ENCODE measurements around the gene PTGIS.

The PTGIS gene

DNA sequence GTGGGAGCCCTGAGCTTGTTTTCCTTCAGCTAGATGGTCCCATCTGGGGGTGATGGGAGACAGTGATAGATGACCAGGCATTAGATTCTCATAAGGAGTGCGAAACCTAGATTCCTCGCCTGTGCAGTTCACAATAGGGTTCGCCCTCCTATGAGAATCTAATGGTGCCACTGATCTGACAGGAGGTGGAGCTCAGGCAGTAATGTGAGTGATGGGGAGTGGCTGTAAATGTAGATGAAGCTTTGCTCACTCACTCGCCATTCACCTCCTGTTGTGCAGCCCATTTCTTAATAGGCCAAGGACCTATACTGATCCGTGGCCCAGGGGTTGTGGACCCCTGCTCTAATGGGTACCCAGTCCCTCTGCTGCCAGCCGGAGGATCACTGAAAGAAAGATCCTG, 64.8 kb downstream of the PTGIS start:
- Histone ChIP-seq H3K4me1 (ENCODE audit: insufficient read depth, low read length) (no peaks in the 10 kb centered on the region), H3K9me3 (ENCODE audit: control insufficient read depth, insufficient read depth, low read length) (no peaks in the 10 kb centered on the region), H3K36me3 (ENCODE audit: insufficient read depth, low read length) (no peaks in the 10 kb centered on the region), H3K9ac (ENCODE audit: low read depth, low read length) (no peak overlapping the region)

DNA sequence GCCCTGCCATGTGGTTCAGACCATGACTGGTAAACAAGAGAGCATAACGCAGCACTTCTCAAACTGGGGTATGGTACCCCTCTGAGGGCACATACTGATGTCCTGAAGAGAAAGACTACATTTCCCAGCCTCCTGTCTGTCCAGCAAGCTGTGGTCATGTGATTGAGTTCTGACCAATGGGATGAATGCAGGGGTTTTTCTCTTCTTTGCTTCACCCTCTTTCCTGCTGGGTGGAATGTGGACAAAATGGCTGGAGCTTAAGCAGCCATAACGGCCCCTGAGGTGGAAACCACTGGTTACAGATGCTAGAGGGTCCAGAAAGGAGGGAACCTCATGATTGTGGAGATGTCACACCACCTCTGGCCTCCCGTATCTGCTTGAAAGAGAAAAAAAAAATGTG, 66.0 kb downstream of the PTGIS start:
- Histone ChIP-seq H3K9me3 (ENCODE audit: control insufficient read depth, insufficient read depth, low read length) (no peaks in the 10 kb centered on the region), H3K9ac (ENCODE audit: low read depth, low read length) (no peak overlapping the region), H3K4me1 (ENCODE audit: insufficient read depth, low read length) (no peaks in the 10 kb centered on the region), H3K36me3 (ENCODE audit: insufficient read depth, low read length) (no peaks in the 10 kb centered on the region)

DNA sequence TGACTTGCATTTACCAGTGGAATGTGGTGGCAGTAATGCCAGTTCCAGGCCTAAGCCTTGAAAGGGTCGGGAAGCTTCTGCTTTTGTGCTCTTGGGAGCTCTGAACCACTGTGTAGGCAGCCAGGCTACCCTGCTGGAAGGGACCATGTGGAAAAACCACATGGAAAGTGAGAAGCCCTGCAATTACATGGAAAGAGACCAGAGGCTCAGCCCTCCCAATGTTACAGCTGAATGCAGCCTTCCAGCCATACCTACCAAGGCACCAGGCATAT, 70.6 kb downstream of the PTGIS start:
- Histone ChIP-seq H3K9me3 (ENCODE audit: control insufficient read depth, insufficient read depth, low read length) (no peaks in the 10 kb centered on the region), H3K36me3 (ENCODE audit: insufficient read depth, low read length) (no peaks in the 10 kb centered on the region), H3K4me1 (ENCODE audit: insufficient read depth, low read length) (peaks cover 5% of the 10 kb centered on the region; the same call in 1 of the 2 replicates), H3K9ac (ENCODE audit: low read depth, low read length) (no peak overlapping the region)

DNA sequence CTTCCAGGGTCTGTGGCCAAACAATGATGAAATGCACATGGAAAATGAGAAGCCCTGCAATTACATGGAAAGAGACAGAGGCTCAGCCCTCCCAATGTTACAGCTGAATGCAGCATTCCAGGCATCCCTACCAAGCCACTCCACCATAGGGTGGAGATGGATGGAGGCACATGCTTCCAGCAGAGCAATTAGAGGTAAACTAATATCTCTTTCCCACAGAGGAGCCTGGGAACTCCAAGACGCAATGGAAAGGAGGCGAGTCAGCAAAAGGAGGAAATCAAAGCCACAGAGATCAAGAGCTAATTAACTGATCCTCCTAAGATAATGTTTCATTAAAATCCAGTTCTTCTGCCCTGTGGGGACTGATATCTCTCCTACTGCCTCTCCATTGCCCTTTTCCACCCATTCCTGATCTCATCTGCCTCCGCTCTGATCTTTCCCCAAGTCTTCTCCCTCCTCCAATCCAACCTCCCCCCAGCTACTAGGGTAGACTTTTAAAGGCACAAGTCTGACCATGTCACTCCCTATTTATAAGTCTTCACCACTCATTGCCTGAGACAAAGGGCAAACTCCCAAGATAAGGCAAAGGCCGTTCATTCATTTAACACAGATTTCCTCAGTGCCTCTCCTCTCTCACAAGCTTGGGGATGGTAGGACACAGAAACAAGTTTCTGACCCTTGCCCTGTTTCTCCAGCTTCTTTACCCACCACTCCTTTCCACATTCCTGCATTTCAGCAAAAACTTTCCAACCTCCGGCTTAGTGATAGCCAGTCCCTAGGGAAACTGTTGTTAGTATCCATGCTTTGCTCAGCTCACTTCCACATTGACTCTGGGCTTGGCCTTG, 71.2 kb downstream of the PTGIS start:
- Histone ChIP-seq H3K36me3 (ENCODE audit: insufficient read depth, low read length) (no peaks in the 10 kb centered on the region), H3K9ac (ENCODE audit: low read depth, low read length) (no peak overlapping the region), H3K4me1 (ENCODE audit: insufficient read depth, low read length) (peaks cover 5% of the 10 kb centered on the region; the same call in 1 of the 2 replicates), H3K9me3 (ENCODE audit: control insufficient read depth, insufficient read depth, low read length) (no peaks in the 10 kb centered on the region)

DNA sequence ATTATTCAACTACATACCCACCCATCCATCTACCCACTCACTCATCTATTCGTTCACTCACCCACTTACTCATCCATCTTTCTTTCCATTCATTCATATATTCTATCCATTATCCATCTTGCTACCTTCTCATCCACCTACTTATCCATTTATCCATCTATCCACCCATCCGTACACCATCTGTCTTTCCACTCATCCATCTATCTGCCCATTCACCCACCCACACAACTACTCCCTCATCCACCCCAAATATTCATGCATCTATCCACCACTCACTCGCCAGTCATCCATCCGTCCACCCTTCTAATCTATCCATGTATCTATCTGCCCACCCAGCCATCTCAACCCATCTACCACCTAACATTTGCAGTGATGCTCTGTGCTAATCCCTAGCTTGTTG, 71.9 kb downstream of the PTGIS start:
- H3K9ac ChIP-seq (ENCODE audit: low read depth, low read length), result no peak overlapping the region
- H3K9me3 ChIP-seq (ENCODE audit: control insufficient read depth, insufficient read depth, low read length), result no peaks in the 10 kb centered on the region
- H3K36me3 ChIP-seq (ENCODE audit: insufficient read depth, low read length), result no peaks in the 10 kb centered on the region
- peaks cover 5% of the 10 kb centered on the region; the same call in 1 of the 2 replicates for H3K4me1 ChIP-seq (ENCODE audit: insufficient read depth, low read length)

DNA sequence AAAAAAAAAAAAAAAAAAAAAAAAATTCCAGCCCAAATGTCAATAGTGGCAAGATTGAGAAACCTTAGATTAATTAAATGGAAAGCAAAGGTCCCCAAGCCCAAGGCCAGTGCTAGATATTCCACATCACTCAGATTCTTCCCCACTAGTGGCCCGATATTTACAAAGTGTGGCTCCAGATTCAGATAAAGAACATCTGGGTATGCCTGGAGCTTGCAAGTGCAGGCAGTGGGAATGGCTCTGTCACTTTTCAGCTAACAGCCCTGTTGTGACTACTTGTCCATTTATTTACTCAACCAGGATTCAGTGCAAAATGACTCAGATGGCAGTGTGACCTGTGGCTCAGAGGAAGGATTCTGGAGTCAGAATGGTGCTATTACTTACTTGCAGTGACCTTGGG, 77.2 kb downstream of the PTGIS start:
- Histone ChIP-seq H3K36me3 (ENCODE audit: insufficient read depth, low read length) (no peaks in the 10 kb centered on the region; the same call in 1 of the 2 replicates), H3K9ac (ENCODE audit: low read depth, low read length) (no peak overlapping the region), H3K9me3 (ENCODE audit: control insufficient read depth, insufficient read depth, low read length) (no peaks in the 10 kb centered on the region; the same call in 1 of the 2 replicates), H3K4me1 (ENCODE audit: insufficient read depth, low read length) (no peaks in the 10 kb centered on the region)

DNA sequence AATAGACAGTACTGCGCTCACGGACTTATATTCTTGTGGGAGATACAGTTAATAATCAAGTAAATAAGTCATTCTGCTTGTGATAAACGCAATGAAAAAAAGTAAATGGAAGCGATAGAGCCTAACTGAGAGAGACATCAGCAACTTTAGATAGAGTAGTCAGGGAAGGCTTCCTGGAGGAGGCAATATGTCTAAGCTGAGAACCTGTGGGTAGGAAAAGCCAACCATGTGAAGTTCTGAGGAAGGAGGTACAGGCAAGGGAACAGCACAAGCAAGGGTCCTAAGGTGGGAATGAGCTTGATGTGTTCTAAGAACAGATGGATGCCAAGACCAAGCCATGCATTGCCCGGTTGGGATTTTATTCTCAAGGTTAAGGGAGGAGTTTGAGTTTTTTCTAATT, 78.2 kb downstream of the PTGIS start:
- H3K9me3 ChIP-seq (ENCODE audit: control insufficient read depth, insufficient read depth, low read length), result no peaks in the 10 kb centered on the region; the same call in 1 of the 2 replicates
- no peaks in the 10 kb centered on the region for H3K4me1 ChIP-seq (ENCODE audit: insufficient read depth, low read length)
- H3K9ac ChIP-seq (ENCODE audit: low read depth, low read length), result no peak overlapping the region
- H3K36me3 ChIP-seq (ENCODE audit: insufficient read depth, low read length), result no peaks in the 10 kb centered on the region; the same call in 1 of the 2 replicates

DNA sequence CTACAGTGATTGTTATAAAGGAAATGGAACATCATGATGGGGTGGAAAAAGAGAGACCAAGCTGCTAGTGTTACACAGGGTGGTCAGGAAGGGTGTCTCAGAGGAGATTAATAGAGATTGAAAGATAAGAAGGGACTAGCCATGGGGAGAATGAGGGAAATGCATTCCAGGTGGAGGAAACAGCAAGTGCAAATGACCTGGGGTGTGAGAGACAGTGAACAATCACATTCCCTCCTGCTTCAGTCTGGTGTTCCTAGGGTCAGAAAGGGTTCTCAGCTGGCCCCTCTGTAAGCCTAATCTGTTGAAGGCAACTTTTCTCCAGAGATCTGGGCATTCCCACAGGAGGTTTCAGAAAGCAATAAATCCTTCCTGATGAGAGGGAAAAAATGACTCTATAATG, 81.9 kb downstream of the PTGIS start:
- H3K9ac ChIP-seq (ENCODE audit: low read depth, low read length), result no peak overlapping the region

DNA sequence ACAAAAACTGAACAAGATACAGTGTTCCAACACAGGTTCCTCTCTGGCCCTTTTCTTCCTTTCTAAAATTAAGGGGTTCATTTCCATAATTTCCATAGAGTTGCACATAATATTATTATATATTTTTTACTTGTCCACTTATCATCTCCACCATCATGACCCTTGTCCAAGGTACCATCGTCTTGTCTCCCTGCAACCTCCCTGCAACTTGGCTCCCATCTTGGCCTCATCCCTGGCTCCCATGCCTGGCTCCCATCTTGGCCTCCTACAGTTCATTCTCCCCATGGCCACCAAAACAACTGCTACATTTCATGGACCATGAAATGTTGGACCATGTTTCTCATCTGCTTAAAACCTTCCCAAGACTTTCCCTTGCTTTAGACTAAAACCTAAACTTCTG, 82.4 kb downstream of the PTGIS start:
- no peaks in the 10 kb centered on the region; the same call in 1 of the 2 replicates for H3K9me3 ChIP-seq (ENCODE audit: control insufficient read depth, insufficient read depth, low read length)
- no peaks in the 10 kb centered on the region; the same call in 1 of the 2 replicates for H3K36me3 ChIP-seq (ENCODE audit: insufficient read depth, low read length)
- H3K9ac ChIP-seq (ENCODE audit: low read depth, low read length), result no peak overlapping the region
- H3K4me1 ChIP-seq (ENCODE audit: insufficient read depth, low read length), result no peaks in the 10 kb centered on the region

More for the DNA sequence above, 81.9 kb downstream of the PTGIS start:
- Histone ChIP-seq H3K4me1 (ENCODE audit: insufficient read depth, low read length) (no peaks in the 10 kb centered on the region), H3K36me3 (ENCODE audit: insufficient read depth, low read length) (no peaks in the 10 kb centered on the region; the same call in 1 of the 2 replicates), H3K9me3 (ENCODE audit: control insufficient read depth, insufficient read depth, low read length) (no peaks in the 10 kb centered on the region; the same call in 1 of the 2 replicates)

DNA sequence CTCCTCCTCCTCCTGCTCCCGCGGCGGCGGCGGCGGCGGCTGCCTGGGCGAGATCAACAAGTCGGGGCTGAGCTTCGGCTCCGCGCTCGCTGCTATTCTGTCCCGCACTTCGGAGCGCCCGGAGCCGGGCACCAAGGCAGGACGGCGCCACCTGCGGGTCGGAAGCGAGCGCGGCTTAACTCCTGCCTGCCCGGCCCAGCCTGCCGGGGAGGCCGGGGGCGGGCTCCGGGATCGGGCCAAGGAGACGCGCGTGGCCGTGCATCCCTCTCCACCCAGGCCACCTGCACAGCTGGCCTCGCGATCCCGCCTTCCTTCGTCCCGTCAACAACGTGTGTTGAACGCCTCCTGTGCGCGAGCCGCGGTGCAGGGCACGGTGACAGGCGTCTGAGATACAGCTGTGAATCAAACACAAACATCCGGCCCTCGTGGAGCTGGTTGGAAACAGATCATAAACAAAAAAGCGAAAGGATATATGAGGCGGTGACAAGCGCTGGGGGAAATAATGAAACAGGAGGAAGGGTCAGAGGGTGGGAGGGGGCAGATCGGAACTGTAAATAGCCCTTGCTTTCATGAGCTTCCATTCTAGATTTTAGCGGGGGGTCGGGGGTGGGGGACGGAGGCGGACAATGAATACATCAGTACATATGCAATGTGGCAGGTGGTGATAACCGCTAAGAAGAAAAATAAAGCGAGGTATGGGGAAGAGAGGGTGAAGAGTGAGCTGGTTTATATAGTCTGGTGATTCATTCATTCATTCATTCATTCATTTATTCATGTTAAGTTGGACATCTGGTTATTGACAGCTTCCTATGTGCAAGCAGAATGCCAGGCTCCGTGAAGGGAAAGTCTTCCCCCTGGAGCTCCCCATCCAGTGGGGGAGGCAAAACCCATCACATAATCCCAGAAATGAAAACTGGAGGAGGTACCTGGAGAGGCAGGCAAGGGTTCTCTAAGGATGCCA, 83.5 kb downstream of the PTGIS start:
- Histone ChIP-seq H3K9ac (ENCODE audit: low read depth, low read length) (peak overlapping the region; percentile 49; the same call in 1 of the 2 replicates), H3K9me3 (ENCODE audit: control insufficient read depth, insufficient read depth, low read length) (no peaks in the 10 kb centered on the region; the same call in 1 of the 2 replicates), H3K36me3 (ENCODE audit: insufficient read depth, low read length) (no peaks in the 10 kb centered on the region), H3K4me1 (ENCODE audit: insufficient read depth, low read length) (no peaks in the 10 kb centered on the region)

DNA sequence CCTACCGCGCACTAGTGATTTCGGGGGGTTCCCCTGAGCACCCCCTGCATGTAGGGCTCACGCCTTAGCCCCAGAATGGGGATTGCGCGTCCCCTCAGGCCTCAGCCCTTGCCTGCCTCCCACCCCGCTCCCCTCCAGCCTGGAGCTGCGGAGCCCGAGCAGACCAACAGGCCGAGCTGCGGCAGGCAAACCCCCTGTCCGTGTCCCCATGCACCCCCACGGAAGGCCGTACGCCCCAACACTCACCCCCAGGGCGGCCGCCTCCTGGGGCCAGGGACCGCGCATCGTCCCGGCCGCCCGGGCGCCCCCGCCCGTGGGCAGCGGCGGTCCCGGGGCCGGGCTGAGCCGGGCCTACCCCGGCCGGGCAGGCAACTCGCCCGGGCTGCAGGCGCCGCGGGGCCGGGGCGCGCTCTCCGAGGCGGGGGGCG, 84.2 kb downstream of the PTGIS start:
- H3K36me3 ChIP-seq (ENCODE audit: insufficient read depth, low read length), result no peaks in the 10 kb centered on the region
- peak overlapping the region; percentile 51; the same call in 1 of the 2 replicates for H3K9ac ChIP-seq (ENCODE audit: low read depth, low read length)
- H3K9me3 ChIP-seq (ENCODE audit: control insufficient read depth, insufficient read depth, low read length), result no peaks in the 10 kb centered on the region
- H3K4me1 ChIP-seq (ENCODE audit: insufficient read depth, low read length), result no peaks in the 10 kb centered on the region

DNA sequence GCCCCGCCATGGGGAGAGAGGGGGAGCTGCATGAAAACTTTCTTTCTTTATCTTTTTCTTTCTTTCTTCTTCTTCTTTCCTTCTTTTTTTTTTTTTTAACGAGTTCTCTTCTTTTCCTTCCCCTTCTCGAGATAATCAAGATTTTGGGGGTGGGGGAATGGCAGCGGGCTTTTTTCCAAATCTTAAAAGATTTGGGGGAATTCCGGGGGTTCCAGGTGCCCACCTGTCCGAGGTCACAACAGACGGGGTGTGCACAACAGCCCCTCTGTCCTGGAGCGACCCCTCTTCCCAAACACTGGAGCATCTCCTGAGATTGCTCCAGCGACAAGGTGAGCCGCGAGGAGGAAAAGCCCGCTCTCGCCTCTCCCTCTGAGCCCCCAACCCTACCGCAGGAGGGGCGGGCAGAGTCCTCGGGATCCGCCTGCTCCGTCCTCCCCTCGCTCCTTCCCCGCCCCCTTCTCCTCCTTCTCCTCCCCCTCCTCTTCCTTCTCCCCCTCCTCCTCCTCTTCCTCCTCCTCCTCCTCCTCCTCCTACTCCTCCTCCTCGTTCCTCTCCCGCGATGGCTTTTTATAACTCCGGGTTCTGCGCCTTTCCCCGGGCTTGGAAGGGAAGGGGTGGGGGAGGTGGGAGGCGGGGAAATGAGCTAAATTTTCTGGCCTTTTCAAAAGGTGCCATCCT, 84.8 kb downstream of the PTGIS start:
- H3K9me3 ChIP-seq (ENCODE audit: control insufficient read depth, insufficient read depth, low read length), result no peaks in the 10 kb centered on the region
- H3K9ac ChIP-seq (ENCODE audit: low read depth, low read length), result peak overlapping the region; percentile 51; the same call in 1 of the 2 replicates
- H3K36me3 ChIP-seq (ENCODE audit: insufficient read depth, low read length), result no peaks in the 10 kb centered on the region
- no peaks in the 10 kb centered on the region for H3K4me1 ChIP-seq (ENCODE audit: insufficient read depth, low read length)

DNA sequence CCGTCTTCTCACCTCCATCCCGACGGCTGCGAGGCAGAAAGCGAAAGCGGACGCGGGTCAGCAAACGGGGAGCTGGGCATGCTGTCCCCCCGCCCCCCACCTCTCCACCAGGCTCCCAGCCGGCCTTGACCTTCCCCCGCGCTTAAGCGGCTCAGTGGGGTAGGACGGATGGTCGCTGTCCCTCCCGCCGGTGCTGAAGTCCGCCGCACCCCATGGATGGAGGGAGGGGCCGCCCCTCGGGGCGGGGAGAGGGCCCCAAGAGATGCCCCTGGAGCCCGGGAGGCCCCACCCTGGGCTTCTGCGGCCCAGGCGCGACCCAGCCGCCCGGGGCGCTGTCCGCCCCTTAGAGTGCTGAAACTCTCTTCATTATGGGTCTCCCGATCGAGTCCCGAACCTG, 85.3 kb downstream of the PTGIS start, which contains the start of gene KCNB1:
Gene KCNB1 (minus strand): TSS at position 48 of the 397 bp plus-strand sequence. CDS start 188 bp downstream, outside the sequence.
- Histone ChIP-seq H3K4me1 (ENCODE audit: insufficient read depth, low read length) (no peaks in the 10 kb centered on the region), H3K9me3 (ENCODE audit: control insufficient read depth, insufficient read depth, low read length) (no peaks in the 10 kb centered on the region), H3K36me3 (ENCODE audit: insufficient read depth, low read length) (no peaks in the 10 kb centered on the region), H3K9ac (ENCODE audit: low read depth, low read length) (peak within 1 kb of the TSS; percentile 51; the same call in 1 of the 2 replicates)

DNA sequence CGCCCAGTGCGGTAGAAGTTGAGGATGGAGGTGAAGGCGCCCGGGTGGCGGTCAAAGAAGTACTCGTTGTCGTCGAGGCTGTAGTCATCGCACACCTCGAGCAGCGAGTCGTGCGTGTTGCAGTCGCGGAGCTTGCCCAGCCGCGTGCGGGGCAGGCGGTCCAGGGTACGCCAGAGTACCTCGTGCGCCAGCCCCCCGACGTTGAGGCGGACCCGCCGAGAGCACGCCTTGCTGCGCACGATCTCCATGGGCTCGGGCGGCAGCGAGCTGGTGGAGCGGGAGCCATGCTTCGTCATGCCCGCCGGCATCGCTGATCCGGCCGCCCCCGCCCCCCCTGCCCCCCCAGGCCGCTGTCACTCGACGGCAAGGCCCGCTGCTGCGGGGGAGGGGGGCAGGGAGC, 85.8 kb downstream of the PTGIS start:
- Histone ChIP-seq H3K4me1 (ENCODE audit: insufficient read depth, low read length) (no peaks in the 10 kb centered on the region), H3K9me3 (ENCODE audit: control insufficient read depth, insufficient read depth, low read length) (no peaks in the 10 kb centered on the region), H3K36me3 (ENCODE audit: insufficient read depth, low read length) (no peaks in the 10 kb centered on the region), H3K9ac (ENCODE audit: low read depth, low read length) (no peak overlapping the region)
